GM19372 (cell line): ENCODE measurements around the gene TAF8.
"Not testable (repeated sequence)": the region's sequence is repeated elsewhere in the genome, so short reads cannot be mapped to it uniquely, and the experiment has no call there.

Experiments
- ATAC-seq: cut with Tn5 transposase; IDR thresholded peaks from one replicate; pipeline ENCODE4 v1.9.1; 2021; ENCODE audit warnings: mild to moderate bottlenecking, low read depth, moderate library complexity; ENCODE audit not compliant: unreplicated experiment

The TAF8 gene

DNA sequence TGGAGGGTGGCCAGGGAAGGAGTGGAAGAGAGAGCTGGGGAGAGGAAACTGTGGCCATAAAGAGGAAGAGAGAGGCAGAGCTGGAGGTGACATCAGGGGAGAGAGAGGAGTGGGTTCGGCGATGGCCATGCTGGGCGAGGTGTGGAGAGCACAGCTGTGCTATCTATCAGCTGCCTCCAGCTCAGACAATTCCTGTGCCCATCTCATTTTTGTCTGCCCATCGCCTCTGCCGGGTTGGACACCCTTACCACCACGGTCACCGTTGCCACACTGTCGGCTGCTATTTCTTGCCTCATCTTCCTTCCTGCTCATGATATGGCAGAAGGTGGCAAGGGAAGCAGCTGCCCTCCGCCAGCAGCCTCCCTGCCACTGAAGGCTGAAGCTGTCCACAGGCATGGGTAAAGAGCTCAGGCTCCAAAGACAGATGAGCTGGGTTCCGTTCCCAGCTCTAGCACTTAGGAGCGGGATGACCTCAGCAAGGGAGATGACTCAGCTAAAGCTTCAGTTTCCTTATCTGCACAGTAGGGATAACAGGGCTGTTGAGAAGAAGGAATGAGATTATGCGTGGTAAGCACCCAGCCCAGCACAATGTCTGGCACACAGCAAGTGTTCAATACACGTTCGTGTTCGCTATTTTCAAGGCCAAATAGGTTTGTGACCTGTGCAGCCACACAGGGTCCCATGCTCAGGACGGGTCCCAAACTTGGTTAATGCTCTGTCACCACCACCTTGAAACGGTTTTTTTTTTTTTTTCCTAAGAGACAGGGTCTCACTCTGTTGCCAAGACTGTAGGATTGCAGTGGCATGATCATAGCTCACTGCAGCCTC lies 21.9 kb upstream of the TAF8 start:
- no peak for ATAC-seq

DNA sequence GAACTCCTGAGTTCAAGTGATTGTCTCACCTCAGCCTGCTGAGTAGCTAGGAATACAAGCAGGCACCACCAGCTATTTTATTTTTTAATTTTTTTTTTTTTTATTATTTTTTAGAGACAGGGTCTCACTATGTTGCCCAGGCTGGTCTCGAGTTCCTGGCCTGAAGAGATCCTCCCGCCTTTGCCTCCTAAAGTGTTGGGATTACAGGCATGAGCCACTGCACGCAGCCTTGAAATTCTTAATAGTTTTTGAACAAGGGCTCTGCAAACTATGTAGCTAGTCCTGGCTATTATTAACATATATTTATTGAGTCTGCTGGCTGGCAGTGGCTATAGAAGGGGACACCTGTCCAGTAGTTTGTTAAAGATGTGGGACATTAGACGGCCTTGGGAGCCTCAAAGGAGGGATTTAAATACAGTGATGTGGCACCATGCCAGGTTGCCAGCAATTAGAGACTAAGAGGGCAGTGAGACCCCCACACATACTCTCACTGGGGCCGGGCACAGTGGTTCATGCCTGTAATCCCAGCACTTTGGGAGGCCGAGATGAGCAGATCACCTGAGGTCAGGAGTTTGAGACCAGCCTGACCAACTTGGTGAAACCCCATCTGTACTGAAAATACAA lies 21.1 kb upstream of the TAF8 start:
- no peak for ATAC-seq

- no peak for ATAC-seq
Observed at GRCh38 chr6:42029881-42030280, 20.4 kb upstream of the TAF8 start.

DNA sequence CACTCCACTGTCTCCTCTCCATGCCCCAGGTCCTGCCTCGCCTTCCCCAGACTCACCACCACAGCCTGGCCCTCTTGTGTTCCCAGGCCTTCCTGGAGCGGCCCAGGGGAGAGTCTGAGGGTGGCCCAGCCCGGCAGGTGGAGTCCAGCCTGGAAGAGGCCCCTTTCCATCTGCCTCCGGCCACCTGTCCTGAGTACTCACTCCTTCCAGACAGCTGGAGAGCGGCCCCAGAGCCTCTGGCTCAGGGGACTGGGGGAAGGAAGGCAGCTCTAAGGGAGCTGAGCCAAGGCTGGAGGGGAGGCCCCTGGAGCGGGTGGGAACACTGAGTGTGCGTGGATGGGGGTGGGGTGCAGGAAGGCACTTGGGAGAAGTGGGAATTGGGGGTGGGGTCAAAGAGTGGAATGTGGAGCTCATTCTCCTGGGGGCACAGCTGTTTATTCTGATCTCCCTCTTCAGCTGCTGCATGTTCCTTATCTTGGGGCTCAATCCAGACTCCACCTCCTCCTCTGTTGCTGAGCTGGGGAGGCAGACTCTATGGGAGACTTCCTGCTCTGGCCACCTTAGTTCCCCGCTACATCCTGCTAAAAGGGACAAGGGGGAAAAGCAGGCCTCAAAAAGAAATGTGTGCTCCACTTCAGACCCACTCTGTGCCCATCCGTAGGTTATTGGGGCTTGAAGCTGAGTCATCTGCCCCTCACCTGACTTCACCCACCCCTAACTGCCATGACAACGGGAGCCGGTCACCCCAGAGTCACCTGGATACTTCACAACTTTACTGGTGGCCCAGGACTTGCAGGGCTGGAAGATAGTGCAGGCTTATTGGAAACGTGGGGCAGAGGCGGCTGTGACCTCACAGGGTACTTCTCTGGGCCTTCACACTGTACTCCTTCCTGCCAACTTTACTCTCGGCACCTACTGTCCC lies 19.5 kb upstream of the TAF8 start:
- ATAC-seq, result no peak

DNA sequence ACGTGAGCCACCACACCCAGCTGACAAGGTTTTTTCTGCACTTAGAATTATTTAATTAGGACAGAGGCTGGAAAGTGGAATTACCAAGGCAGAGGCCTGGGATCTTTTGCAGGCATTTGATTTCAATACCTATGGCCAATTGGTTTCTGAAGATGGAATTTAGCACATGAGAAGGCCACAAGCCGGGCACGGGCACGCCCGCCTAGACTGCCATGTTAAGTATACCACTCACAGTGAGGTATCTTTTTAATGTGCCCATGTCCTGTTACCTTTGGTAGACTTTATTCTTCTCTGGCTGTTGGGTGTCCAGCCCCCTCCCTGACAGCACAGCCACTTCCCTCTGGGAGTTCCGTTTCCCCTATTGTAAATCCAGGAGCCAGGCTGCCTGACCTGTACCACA lies 18.0 kb upstream of the TAF8 start:
- no peak for ATAC-seq

- not testable (repeated sequence) for ATAC-seq
Observed at GRCh38 chr6:42037669-42038068, 12.7 kb upstream of the TAF8 start.

GRCh38 chr6:42038163-42038562 lies 12.2 kb upstream of the TAF8 start:
- ATAC-seq, result no peak

DNA sequence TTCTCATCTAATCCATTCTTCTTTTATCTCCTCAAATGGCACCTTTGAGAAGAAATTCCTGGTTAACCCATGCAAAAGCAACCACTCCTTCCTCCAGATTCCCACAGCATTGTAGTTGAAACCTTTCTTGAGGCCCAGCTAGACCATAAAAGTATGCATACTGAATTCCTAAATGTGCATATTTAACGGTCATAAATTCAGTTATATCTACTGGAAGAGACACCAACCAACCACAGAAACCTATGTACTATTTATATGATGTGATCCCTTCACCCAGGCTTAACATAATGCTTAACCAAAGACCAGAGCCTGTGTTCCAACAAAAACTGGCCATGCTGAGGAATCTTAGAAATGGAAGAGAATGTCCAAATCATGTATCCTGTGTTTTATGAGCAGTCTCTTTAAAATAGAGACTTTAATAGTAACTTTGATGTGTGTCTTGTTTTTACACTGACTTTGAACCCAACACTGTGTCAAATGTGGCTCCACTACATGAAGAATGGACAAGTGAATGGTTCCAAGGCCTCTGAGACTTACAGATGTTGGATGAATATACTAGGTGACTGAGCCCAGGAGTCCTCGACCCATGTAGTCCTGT lies 11.4 kb upstream of the TAF8 start:
- ATAC-seq, result no peak

GRCh38 chr6:42040856-42041480 lies 9.4 kb upstream of the TAF8 start:
- no peak for ATAC-seq

DNA sequence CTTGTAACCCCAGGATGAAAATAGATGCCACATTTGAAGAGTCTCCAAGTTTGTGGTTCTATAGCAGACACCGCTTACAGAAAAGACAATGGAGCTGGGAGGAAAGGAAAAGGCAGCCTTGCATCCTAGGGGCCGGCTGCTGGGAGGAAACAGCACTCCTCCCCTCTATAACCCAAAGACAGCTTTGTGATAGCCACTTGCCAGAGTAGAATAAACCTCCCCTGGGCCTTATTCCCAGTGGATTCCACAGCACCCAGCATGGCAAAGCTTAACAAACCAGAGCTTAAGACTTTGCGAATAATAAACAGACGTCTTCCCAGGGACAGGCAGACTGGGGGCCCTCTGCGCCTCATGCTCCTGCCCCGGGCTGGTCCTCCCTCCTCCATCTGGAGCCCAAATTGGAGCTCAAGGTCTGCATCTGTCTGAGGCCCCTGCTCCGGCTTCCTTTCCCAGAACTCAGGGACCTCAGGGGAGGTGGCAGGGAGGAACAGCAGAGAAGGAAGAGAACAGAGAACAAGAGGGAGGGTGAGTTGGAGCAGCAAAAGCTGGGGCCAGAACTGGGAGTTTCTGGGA lies 8.8 kb upstream of the TAF8 start:
- ATAC-seq, result no peak

DNA sequence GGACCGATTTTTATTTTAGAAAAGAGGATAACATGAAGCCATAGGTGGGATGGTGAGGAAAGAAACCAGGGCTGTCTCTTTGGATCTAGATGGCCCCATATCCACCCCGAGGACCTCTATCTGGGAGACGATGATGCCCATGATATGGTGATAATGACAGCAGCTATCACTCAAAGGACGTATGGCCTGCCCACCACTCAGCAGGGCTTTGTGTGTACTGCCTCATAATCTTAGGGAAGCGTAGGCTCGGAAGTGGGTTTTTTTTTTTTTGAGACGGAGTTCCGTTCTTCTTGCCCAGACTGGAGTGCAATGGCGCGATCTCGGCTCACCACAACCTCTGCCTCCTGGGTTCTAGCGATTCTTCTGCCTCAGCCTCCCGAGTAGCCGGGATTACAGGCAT lies 8.2 kb upstream of the TAF8 start:
- no peak for ATAC-seq

DNA sequence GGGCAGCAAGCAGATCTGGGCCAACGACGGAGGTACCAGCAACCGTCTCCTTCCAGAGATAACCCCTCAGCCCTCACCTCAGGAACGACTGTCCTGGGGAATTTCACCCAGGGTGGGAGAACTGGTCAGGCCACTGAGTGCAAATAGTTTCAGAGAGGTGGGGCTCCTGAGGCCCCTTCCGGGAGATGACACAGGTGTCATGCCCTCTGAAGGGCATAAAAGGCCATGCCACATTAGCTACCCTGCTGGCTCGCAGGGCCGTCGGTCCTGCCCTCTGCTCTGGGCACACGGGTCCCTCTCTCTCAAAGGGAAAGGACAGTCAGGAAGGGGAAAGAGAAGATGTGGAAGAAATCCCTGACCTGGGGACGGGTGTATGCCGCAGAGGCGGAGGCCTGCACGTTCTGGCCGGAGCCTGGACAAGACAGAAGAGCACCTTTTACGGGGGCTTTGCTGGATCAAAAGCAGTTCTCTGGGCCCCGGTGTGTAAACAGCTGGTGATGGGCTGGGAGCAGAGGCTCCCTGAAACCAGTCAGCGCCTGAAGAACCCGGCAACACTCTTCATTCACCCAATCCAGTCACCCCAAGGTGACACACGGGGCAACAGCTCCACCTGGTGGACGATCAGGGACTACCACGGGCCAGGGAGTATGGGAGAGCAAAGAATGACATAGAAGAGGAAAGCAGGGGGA lies 6.4 kb upstream of the TAF8 start:
- no peak for ATAC-seq

- no peak for ATAC-seq
Observed at GRCh38 chr6:42045538-42046460, 4.5 kb upstream of the TAF8 start.

GRCh38 chr6:42046464-42047212 lies 3.7 kb upstream of the TAF8 start:
- no peak for ATAC-seq

DNA sequence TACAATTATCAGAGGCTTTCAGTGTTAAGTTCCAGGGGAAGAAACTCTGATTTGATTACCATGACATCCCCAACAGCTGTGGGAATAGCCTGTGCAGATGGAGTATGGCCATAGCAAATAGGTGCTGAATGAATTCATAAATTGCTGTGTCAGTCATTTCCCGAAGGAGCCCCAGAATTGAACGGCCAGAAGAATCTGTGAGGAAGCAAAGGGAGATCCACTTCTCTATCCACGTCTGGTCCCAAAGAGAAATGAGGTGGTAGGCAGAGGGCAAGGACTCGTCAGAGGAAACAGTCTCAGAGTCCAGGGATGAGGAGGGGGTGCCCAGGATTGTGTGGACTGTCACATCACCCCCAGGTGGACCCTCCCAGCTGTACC lies 3.1 kb upstream of the TAF8 start:
- no peak for ATAC-seq

GRCh38 chr6:42047790-42048405 lies 2.4 kb upstream of the TAF8 start:
- ATAC-seq, result no peak

DNA sequence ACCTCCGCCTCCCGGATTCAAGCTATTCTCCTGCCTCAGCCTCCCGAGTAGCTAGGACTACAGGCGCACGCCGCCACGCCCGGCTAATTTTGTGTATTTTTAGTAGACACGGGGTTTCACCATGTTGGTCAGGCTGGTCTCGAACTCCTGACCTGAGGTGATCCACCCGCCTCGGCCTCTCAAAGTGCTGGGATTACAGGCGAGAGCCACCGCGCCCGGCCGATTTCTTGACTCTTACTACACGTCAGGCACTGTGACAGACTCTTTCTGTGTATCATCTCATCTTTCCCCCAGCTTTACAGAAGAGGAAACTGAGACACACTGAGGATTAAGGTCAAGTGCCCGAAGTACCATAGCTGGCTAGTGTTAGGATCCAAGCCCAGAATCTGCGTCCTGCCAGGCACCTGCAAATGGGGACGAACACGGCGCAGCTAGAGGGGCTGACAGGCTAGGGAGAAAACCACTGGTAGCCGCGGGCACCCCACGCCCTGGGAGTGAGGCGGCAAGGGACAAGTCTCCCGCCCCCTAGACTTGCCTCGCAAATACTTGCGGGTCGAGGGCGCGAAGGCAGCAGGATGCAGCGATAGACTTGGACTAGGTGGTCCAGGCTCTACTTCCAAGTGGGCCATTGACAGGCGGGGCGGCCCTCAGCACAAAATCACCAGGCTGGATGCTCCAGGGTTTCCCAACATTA lies 1.1 kb upstream of the TAF8 start:
- no peak for ATAC-seq
